IMR-90 (cell line): ENCODE results near the gene CDKAL1. TPM values are rescaled to one million over a fixed set of nuclear protein-coding genes. Genes with fewer than 3 reads are reported as not detected.

ENCODE experiments used
- ATAC-seq: fragments of 200-7000 bp; cut with Tn5 transposase; 2 replicates; pipeline ENCODE4 v1.9.1; 2020; ENCODE audit warnings: low read depth, mild to moderate bottlenecking, moderate library complexity
- BruUV-seq: library from RNA; stranded (reverse); fragments of 400-500 nt; replicated peaks from 2 replicates; lab custom pipeline; 2021; lab: Mats Ljungman, UMichigan
- CTCF ChIA-PET: fragments of 300-600 bp; formaldehyde crosslinking; extraction: SDS; loops from one replicate; lab custom pipeline; 2021; ENCODE audit warnings: antibody characterized with exemption; lab: Yijun Ruan, JAX
- POLR2A ChIA-PET: fragments of 300-600 bp; sonication (Branson Sonifier 250); formaldehyde crosslinking; loops from one replicate; lab custom pipeline; 2022; ENCODE audit warnings: antibody characterized with exemption; ENCODE audit not compliant: unreplicated experiment; lab: Charles Lee
- DNase-seq: peaks from one replicate; pipeline ENCODE4 v3.0.0; 2013
- H2AFZ ChIP-seq: replicated peaks from 2 replicates; pipeline ENCODE3; 2013; ENCODE audit warnings: low read length, mild to moderate bottlenecking; ENCODE audit not compliant: poor library complexity
- H2AK5ac ChIP-seq: 2 replicates; pipeline ENCODE4 v1.6.1; 2013; ENCODE audit warnings: low read depth, low read length, inconsistent platforms
- H2AK9ac ChIP-seq: replicated peaks from 2 replicates; pipeline ENCODE3; 2013; ENCODE audit warnings: mild to moderate bottlenecking, low read depth, low read length, moderate library complexity; ENCODE audit not compliant: poor library complexity
- H2BK120ac ChIP-seq: 2 replicates; pipeline ENCODE4 v1.6.1; 2013; ENCODE audit warnings: low read depth, low read length, inconsistent platforms
- H2BK15ac ChIP-seq: 3 replicates; pipeline ENCODE4 v1.6.1; 2013; ENCODE audit warnings: low read depth, low read length, inconsistent platforms
- H2BK20ac ChIP-seq: 2 replicates; pipeline ENCODE4 v1.6.1; 2013; ENCODE audit warnings: low read depth, mild to moderate bottlenecking, inconsistent platforms, low read length, moderate library complexity
- H2BK5ac ChIP-seq: 2 replicates; pipeline ENCODE4 v1.6.1; 2013; ENCODE audit warnings: mild to moderate bottlenecking, low read depth, low read length, inconsistent platforms; ENCODE audit not compliant: poor library complexity, severe bottlenecking
- H3K14ac ChIP-seq: replicated peaks from 2 replicates; pipeline ENCODE4 v1.6.1; 2013; ENCODE audit warnings: low read depth, low read length, inconsistent platforms
- H3K18ac ChIP-seq: 2 replicates; pipeline ENCODE4 v1.6.1; 2013; ENCODE audit warnings: low read depth, low read length, control low read depth
- H3K23ac ChIP-seq: 2 replicates; pipeline ENCODE4 v1.6.1; 2013; ENCODE audit warnings: low read depth, low read length, inconsistent platforms
- H3K27ac ChIP-seq: 2 replicates; pipeline ENCODE4 v1.5.1; 2013; ENCODE audit warnings: mild to moderate bottlenecking, control low read depth, low read length; ENCODE audit not compliant: insufficient read depth
- H3K27me3 ChIP-seq: 2 replicates; pipeline ENCODE4 v1.6.1; 2013; ENCODE audit warnings: low read length; ENCODE audit not compliant: control insufficient read depth, insufficient read depth
- H3K36me3 ChIP-seq: 2 replicates; pipeline ENCODE4 v1.6.1; 2013; ENCODE audit warnings: low read length, mixed read lengths; ENCODE audit not compliant: control insufficient read depth, insufficient read depth
- H3K4ac ChIP-seq: 2 replicates; pipeline ENCODE4 v1.6.1; 2013; ENCODE audit warnings: low read depth, low read length, inconsistent platforms
- H3K4me1 ChIP-seq: 2 replicates; pipeline ENCODE4 v1.6.1; 2013; ENCODE audit warnings: low read length, mixed read lengths; ENCODE audit not compliant: control insufficient read depth, insufficient read depth
- H3K4me2 ChIP-seq: 2 replicates; pipeline ENCODE4 v1.6.1; 2013; ENCODE audit warnings: low read depth, mild to moderate bottlenecking, control low read depth, low read length, moderate library complexity
- H3K4me3 ChIP-seq: 2 replicates; pipeline ENCODE4 v1.5.1; 2013; ENCODE audit warnings: low read depth, mild to moderate bottlenecking, control low read depth, low read length, moderate library complexity; ENCODE audit not compliant: insufficient read depth
- H3K56ac ChIP-seq: 2 replicates; pipeline ENCODE4 v1.6.1; 2013; ENCODE audit warnings: low read length, inconsistent platforms; ENCODE audit not compliant: insufficient read depth; ENCODE audit errors: extremely low read depth
- H3K79me1 ChIP-seq, 2 experiments: 2 replicates each; pipeline ENCODE4 v1.6.1; 2013; ENCODE audit warnings: low read length in 2 of 2, inconsistent platforms in 1 of 2, low read depth in 1 of 2
- H3K9ac ChIP-seq: 2 replicates; pipeline ENCODE4 v1.6.1; 2013; ENCODE audit warnings: low read depth, low read length, control low read depth
- H3K9me1 ChIP-seq: 2 replicates; pipeline ENCODE4 v1.6.1; 2013; ENCODE audit warnings: low read length, inconsistent platforms; ENCODE audit not compliant: insufficient read depth
- H3K9me3 ChIP-seq: 2 replicates; pipeline ENCODE4 v1.6.1; 2013; ENCODE audit warnings: low read length; ENCODE audit not compliant: control insufficient read depth, insufficient read depth
- H4K20me1 ChIP-seq: 2 replicates; pipeline ENCODE4 v1.6.1; 2013; ENCODE audit warnings: low read length, inconsistent platforms; ENCODE audit not compliant: insufficient read depth
- H4K5ac ChIP-seq: 2 replicates; pipeline ENCODE4 v1.6.1; 2013; ENCODE audit warnings: mild to moderate bottlenecking, low read depth, low read length, control low read depth
- H4K8ac ChIP-seq, 2 experiments: 2 replicates each; pipeline ENCODE4 v1.6.1; 2013; ENCODE audit warnings: low read depth in 2 of 2, low read length in 2 of 2, control low read depth in 1 of 2, inconsistent platforms in 1 of 2
- H4K91ac ChIP-seq: 2 replicates; pipeline ENCODE4 v1.6.1; 2013; ENCODE audit warnings: low read depth, low read length, inconsistent platforms; ENCODE audit not compliant: insufficient read depth
- BHLHE40 ChIP-seq: fragments of 150-350 bp; IDR thresholded peaks from 2 replicates; pipeline ENCODE4 v1.6.1; 2016; ENCODE audit warnings: mild to moderate bottlenecking, low read depth, low read length
- CEBPB ChIP-seq: IDR thresholded peaks from 2 replicates; pipeline ENCODE4 v1.6.1; 2012; ENCODE audit warnings: low read depth, low read length, improper control_type of control experiment
- CHD1 ChIP-seq: IDR thresholded peaks from 2 replicates; pipeline ENCODE4 v1.6.1; 2012; ENCODE audit warnings: low read depth, low read length, improper control_type of control experiment
- ELK1 ChIP-seq: fragments of 150-350 bp; IDR thresholded peaks from 2 replicates; pipeline ENCODE4 v1.6.1; 2016; ENCODE audit warnings: low read depth, mild to moderate bottlenecking, low read length, moderate library complexity, borderline replicate concordance
- FOS ChIP-seq: fragments of 150-350 bp; IDR thresholded peaks from 2 replicates; pipeline ENCODE4 v1.6.1; 2016; ENCODE audit warnings: low read depth, low read length
- MAFK ChIP-seq: IDR thresholded peaks from 2 replicates; pipeline ENCODE4 v1.6.1; 2012; ENCODE audit warnings: low read depth, low read length, improper control_type of control experiment
- MAZ ChIP-seq: IDR thresholded peaks from 2 replicates; pipeline ENCODE4 v1.6.1; 2012; ENCODE audit warnings: low read depth, mild to moderate bottlenecking, low read length, improper control_type of control experiment, moderate library complexity, borderline replicate concordance
- MXI1 ChIP-seq: IDR thresholded peaks from 2 replicates; pipeline ENCODE4 v1.6.1; 2012; ENCODE audit warnings: low read depth, mild to moderate bottlenecking, low read length, moderate library complexity, borderline replicate concordance
- NFE2L2 ChIP-seq: fragments of 150-350 bp; IDR thresholded peaks from 2 replicates; pipeline ENCODE4 v1.6.1; 2016; ENCODE audit warnings: low read depth, mild to moderate bottlenecking, low read length
- POLR2A ChIP-seq: IDR thresholded peaks from 2 replicates; pipeline ENCODE4 v1.6.1; 2012; ENCODE audit warnings: mild to moderate bottlenecking, low read depth, low read length
- RAD21 ChIP-seq: IDR thresholded peaks from 2 replicates; pipeline ENCODE4 v1.6.1; 2012; ENCODE audit warnings: low read length, improper control_type of control experiment
- RCOR1 ChIP-seq: IDR thresholded peaks from 2 replicates; pipeline ENCODE4 v1.6.1; 2012; ENCODE audit warnings: mild to moderate bottlenecking, low read length, improper control_type of control experiment; ENCODE audit not compliant: insufficient replicate concordance
- RFX5 ChIP-seq: IDR thresholded peaks from 2 replicates; pipeline ENCODE4 v1.8.0; 2012; ENCODE audit warnings: low read depth, mild to moderate bottlenecking, low read length, moderate library complexity
- SMC3 ChIP-seq: fragments of 150-350 bp; IDR thresholded peaks from 2 replicates; pipeline ENCODE4 v1.6.1; 2016; ENCODE audit warnings: low read depth, mild to moderate bottlenecking, antibody characterized with exemption, low read length, moderate library complexity
- USF2 ChIP-seq: fragments of 150-350 bp; IDR thresholded peaks from 2 replicates; pipeline ENCODE4 v1.6.1; 2017; ENCODE audit warnings: mild to moderate bottlenecking, antibody characterized with exemption, low read length, low read depth
- WGBS, 2 experiments: methylation state at CpG; one replicate each; pipeline versions ENCODE4 v1.1.5 to v1.1.7; 2013; ENCODE audit warnings: missing lambda C conversion rate in 2 of 2; ENCODE audit not compliant: insufficient read length in 1 of 2; ENCODE audit errors: extremely low coverage in 2 of 2; 5-methylcytosine and 5-hydroxymethylcytosine counted together
- dilution Hi-C: fragments of 300-500 bp; cut with HindIII; formaldehyde crosslinking; loops from one replicate; pipeline ENCODE4 v1.14.3; 2018; ENCODE audit warnings: low sequenced_read_pairs; ENCODE audit not compliant: unreplicated experiment
- in situ Hi-C: fragments of 300-500 bp; cut with MboI; formaldehyde crosslinking; loops from 3 replicates; pipeline ENCODE4 v1.14.3; 2019; ENCODE audit warnings: low sequenced_read_pairs, inconsistent platforms, mixed read lengths
- intact Hi-C: fragments of 100-400 bp; cut with micrococcal nuclease; formaldehyde crosslinking; loops from 2 replicates; pipeline ENCODE4 v1.10.0; 2022
- polyA plus RNA-seq, 3 experiments: library from polyadenylated mRNA; depleted of rRNA; stranded (reverse); fragments of >200 nt; gene quantifications; 2 replicates each; pipeline ENCODE4 v1.2.3, GENCODE V29; 2012; ENCODE audit warnings: low replicate concordance in 1 of 3
- total RNA-seq: library from RNA; depleted of rRNA; stranded (reverse); fragments of >200 nt; gene quantifications from 2 replicates; pipeline ENCODE4 v1.2.3, GENCODE V29; 2012
- TF ChIP-seq, protein P1 (sequence below): conservative IDR thresholded peaks from 2 replicates; pipeline ENCODE4 v1.5.1; 2012; ENCODE audit warnings: mild to moderate bottlenecking, low read depth, low read length, improper control_type of control experiment

Gene CDKAL1
- total and polyA plus RNA-seq, 2 of the 4 experiments (the other 2 are of a cell fraction), result 3.7 to 13.1 TPM

DNA sequence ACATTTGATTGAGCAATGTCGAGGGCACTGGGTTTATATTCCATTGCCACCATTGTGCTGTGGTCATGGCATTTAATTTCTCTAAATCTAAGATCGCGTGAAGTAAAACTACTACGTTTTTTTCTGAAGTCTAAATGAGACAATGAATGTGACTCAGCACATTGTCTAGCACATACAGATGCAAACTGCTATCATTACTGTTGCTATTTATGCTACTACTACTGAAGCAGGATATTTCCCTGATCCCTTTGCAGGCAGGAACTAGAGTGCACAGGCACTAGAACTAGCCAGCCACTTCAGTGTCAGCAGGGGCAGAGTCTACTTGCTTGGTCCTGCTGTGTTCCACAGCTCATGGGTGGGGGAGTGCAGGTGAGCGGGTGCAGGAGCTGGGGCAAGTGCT is 449.7 kb downstream of the CDKAL1 start:
- Histone ChIP-seq H2AK9ac (no peak overlapping the region), H3K4me3 (no peak overlapping the region), H2AFZ (no peak overlapping the region), H3K36me3 (no peaks in the 10 kb centered on the region), H3K9me1 (no peaks in the 10 kb centered on the region), H3K56ac (no peak overlapping the region), H3K4ac (no peak overlapping the region), H2BK20ac (no peak overlapping the region), H3K9me3 (peaks cover 10% of the 10 kb centered on the region; the same call in 1 of the 2 replicates), H2AK5ac (no peak overlapping the region), H3K27ac (no peak overlapping the region), H4K20me1 (no peaks in the 10 kb centered on the region), H3K79me1 (no peaks in the 10 kb centered on the region; a peak in 1 of 4 replicates), H3K23ac (no peak overlapping the region), H2BK120ac (no peak overlapping the region), H4K91ac (no peak overlapping the region), H4K8ac (no peak overlapping the region), H3K14ac (no peak overlapping the region), H2BK15ac (no peak overlapping the region), H4K5ac (no peak overlapping the region), H3K9ac (no peak overlapping the region), H3K18ac (no peak overlapping the region), H3K4me1 (no peaks in the 10 kb centered on the region), H2BK5ac (no peak overlapping the region), H3K27me3 (no peaks in the 10 kb centered on the region), H3K4me2 (no peak overlapping the region)
- ChIA-PET CTCF (no interaction called here), POLR2A (no interaction called here)
- ATAC-seq (no peak), DNase-seq (no peak)
- in situ Hi-C loops, result no loop called here
- no TSS peak for BruUV-seq
- no peak for TF ChIP-seq ELK1
- TF ChIP-seq MAFK, result no peak
- TF ChIP-seq CHD1, result no peak
- no peak for TF ChIP-seq RFX5
- TF ChIP-seq, protein P1, sequence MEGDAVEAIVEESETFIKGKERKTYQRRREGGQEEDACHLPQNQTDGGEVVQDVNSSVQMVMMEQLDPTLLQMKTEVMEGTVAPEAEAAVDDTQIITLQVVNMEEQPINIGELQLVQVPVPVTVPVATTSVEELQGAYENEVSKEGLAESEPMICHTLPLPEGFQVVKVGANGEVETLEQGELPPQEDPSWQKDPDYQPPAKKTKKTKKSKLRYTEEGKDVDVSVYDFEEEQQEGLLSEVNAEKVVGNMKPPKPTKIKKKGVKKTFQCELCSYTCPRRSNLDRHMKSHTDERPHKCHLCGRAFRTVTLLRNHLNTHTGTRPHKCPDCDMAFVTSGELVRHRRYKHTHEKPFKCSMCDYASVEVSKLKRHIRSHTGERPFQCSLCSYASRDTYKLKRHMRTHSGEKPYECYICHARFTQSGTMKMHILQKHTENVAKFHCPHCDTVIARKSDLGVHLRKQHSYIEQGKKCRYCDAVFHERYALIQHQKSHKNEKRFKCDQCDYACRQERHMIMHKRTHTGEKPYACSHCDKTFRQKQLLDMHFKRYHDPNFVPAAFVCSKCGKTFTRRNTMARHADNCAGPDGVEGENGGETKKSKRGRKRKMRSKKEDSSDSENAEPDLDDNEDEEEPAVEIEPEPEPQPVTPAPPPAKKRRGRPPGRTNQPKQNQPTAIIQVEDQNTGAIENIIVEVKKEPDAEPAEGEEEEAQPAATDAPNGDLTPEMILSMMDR, result no peak
- TF ChIP-seq NFE2L2, result no peak
- no peak for TF ChIP-seq POLR2A
- no peak for TF ChIP-seq MAZ
- no peak for TF ChIP-seq RAD21
- no peak for TF ChIP-seq MXI1
- TF ChIP-seq BHLHE40, result no peak
- TF ChIP-seq CEBPB, result no peak
- no peak for TF ChIP-seq USF2
- no peak for TF ChIP-seq FOS
- TF ChIP-seq RCOR1, result no peak
- no peak for TF ChIP-seq SMC3
- intact Hi-C loops, result no loop called here
- dilution Hi-C loops, result no loop called here
- WGBS, 2 experiments, result no CpG with 5 or more reads among the region's 5 CpGs
